Bone marrow (tissue), 2 donors: ENCODE results near the gene FBXW8.

Experiments
- DNase-seq, 2 donors: peaks; one replicate each; lab custom pipeline; 2025; lab: John Stamatoyannopoulos, UW

The FBXW8 gene

GRCh38 chr12:116990971-116991966 lies 80.5 kb downstream of the FBXW8 start:
- no peak for DNase-seq

- DNase-seq, result no peak
Measured at GRCh38 chr12:116996093-116996492, 85.3 kb downstream of the FBXW8 start.

- DNase-seq, result no peak
Measured at GRCh38 chr12:116996621-116997020, 85.9 kb downstream of the FBXW8 start.

- DNase-seq, result no peak
Measured at GRCh38 chr12:116999066-116999465, 88.3 kb downstream of the FBXW8 start.

- no peak for DNase-seq
Measured at GRCh38 chr12:117000316-117000715, 89.6 kb downstream of the FBXW8 start.

- DNase-seq, result no peak
Measured at GRCh38 chr12:117002051-117002817, 91.5 kb downstream of the FBXW8 start.

GRCh38 chr12:117003883-117004404 lies 93.2 kb downstream of the FBXW8 start:
- DNase-seq, result no peak

- DNase-seq, result no peak
Measured at GRCh38 chr12:117005417-117006046, 94.8 kb downstream of the FBXW8 start.

- no peak for DNase-seq
Measured at GRCh38 chr12:117006333-117006732, 95.6 kb downstream of the FBXW8 start.

- DNase-seq, result no peak
Measured at GRCh38 chr12:117007577-117007976, 96.8 kb downstream of the FBXW8 start.

GRCh38 chr12:117009759-117010158 lies 99.0 kb downstream of the FBXW8 start:
- DNase-seq, result no peak

- DNase-seq, result no peak
Measured at GRCh38 chr12:117010693-117011451, 100.1 kb downstream of the FBXW8 start.

- no peak for DNase-seq
Measured at GRCh38 chr12:117011988-117012805, 101.4 kb downstream of the FBXW8 start.

GRCh38 chr12:117013726-117014125 lies 103.0 kb downstream of the FBXW8 start:
- no peak for DNase-seq

- no peak for DNase-seq
Measured at GRCh38 chr12:117014342-117014887, 103.7 kb downstream of the FBXW8 start.

GRCh38 chr12:117015811-117016210 lies 105.1 kb downstream of the FBXW8 start:
- DNase-seq, result no peak

GRCh38 chr12:117017807-117018206 lies 107.1 kb downstream of the FBXW8 start:
- no peak for DNase-seq

- DNase-seq, result no peak
Measured at GRCh38 chr12:117018276-117018675, 107.5 kb downstream of the FBXW8 start.

- DNase-seq, result no peak
Measured at GRCh38 chr12:117018685-117019084, 107.9 kb downstream of the FBXW8 start.

- DNase-seq, result no peak
Measured at GRCh38 chr12:117019866-117020265, 109.1 kb downstream of the FBXW8 start.
